SU-DHL-6 (cell line): ENCODE results near the gene MCRIP2.

Source experiments
- H2AFZ ChIP-seq: fragments of 200-600 bp; sonication (generic); 2 replicates; pipeline ENCODE4 v1.6.1; 2014; ENCODE audit warnings: low read depth, mild to moderate bottlenecking, moderate library complexity, mixed read lengths, antibody characterized with exemption, low read length; ENCODE audit not compliant: severe bottlenecking
- H3F3A ChIP-seq: fragments of 200-600 bp; shearing (Covaris generic); 2 replicates; pipeline ENCODE4 v1.6.0; 2016; ENCODE audit warnings: antibody characterized with exemption, mild to moderate bottlenecking; ENCODE audit not compliant: insufficient read depth
- H3K27ac ChIP-seq: fragments of 200-600 bp; sonication (generic); 2 replicates; pipeline ENCODE4 v1.5.1; 2016; ENCODE audit warnings: low read depth, mild to moderate bottlenecking, low read length, moderate library complexity, mixed read lengths
- H3K27me3 ChIP-seq: fragments of 200-600 bp; sonication (generic), shearing (Covaris generic); 2 replicates; pipeline ENCODE4 v1.6.0; 2014; ENCODE audit warnings: mild to moderate bottlenecking, low read length
- H3K36me3 ChIP-seq: fragments of 200-600 bp; sonication (generic); 2 replicates; pipeline ENCODE4 v1.6.1; 2014; ENCODE audit warnings: mild to moderate bottlenecking, low read length, mixed read lengths
- H3K4me2 ChIP-seq: fragments of 300-600, 200-600 bp; shearing (Covaris generic), sonication (generic); 2 replicates; pipeline ENCODE4 v1.6.0; 2014; ENCODE audit warnings: low read length, low read depth, mild to moderate bottlenecking; ENCODE audit not compliant: poor library complexity, severe bottlenecking
- H3K4me3 ChIP-seq: fragments of 200-600 bp; sonication (generic); 2 replicates; pipeline ENCODE4 v1.5.1; 2014; ENCODE audit warnings: antibody characterized with exemption, low read length, mild to moderate bottlenecking, mixed read lengths; ENCODE audit not compliant: insufficient read depth, poor library complexity, severe bottlenecking
- H3K79me2 ChIP-seq: fragments of 200-600 bp; sonication (generic); 2 replicates; pipeline ENCODE4 v1.6.1; 2014; ENCODE audit warnings: mild to moderate bottlenecking, low read length, moderate library complexity; ENCODE audit not compliant: insufficient read depth
- H3K9ac ChIP-seq: fragments of 200-600 bp; sonication (generic); 2 replicates; pipeline ENCODE4 v1.7.0; 2014; ENCODE audit warnings: mild to moderate bottlenecking, low read length
- H3K9me2 ChIP-seq: fragments of 200-600 bp; sonication (generic); replicated peaks from 2 replicates; pipeline ENCODE4 v1.6.1; 2014; ENCODE audit warnings: low read length; ENCODE audit not compliant: insufficient read depth
- H3K9me3 ChIP-seq: fragments of 200-600 bp; sonication (generic); 2 replicates; pipeline ENCODE4 v1.6.1; 2014; ENCODE audit warnings: low read length, mixed read lengths; ENCODE audit not compliant: insufficient read depth
- H4K20me1 ChIP-seq: fragments of 200-600 bp; sonication (generic); 2 replicates; pipeline ENCODE4 v1.6.1; 2014; ENCODE audit warnings: low read depth, mild to moderate bottlenecking, antibody characterized with exemption, low read length, moderate library complexity, mixed read lengths
- CTCF ChIP-seq: fragments of 200-600 bp; sonication (generic); IDR thresholded peaks from one replicate; pipeline ENCODE4 v1.5.1; 2017; ENCODE audit warnings: antibody characterized with exemption, mild to moderate bottlenecking, low read length, moderate library complexity; ENCODE audit not compliant: insufficient read depth, poor library complexity, severe bottlenecking
- EZH2phosphoT487 ChIP-seq: fragments of 200-600 bp; sonication (generic), shearing (Covaris generic); conservative IDR thresholded peaks from 2 replicates; pipeline ENCODE4 v1.6.1; 2018; ENCODE audit warnings: mild to moderate bottlenecking, antibody characterized with exemption, low read length, moderate library complexity, mixed read lengths

Gene MCRIP2

DNA sequence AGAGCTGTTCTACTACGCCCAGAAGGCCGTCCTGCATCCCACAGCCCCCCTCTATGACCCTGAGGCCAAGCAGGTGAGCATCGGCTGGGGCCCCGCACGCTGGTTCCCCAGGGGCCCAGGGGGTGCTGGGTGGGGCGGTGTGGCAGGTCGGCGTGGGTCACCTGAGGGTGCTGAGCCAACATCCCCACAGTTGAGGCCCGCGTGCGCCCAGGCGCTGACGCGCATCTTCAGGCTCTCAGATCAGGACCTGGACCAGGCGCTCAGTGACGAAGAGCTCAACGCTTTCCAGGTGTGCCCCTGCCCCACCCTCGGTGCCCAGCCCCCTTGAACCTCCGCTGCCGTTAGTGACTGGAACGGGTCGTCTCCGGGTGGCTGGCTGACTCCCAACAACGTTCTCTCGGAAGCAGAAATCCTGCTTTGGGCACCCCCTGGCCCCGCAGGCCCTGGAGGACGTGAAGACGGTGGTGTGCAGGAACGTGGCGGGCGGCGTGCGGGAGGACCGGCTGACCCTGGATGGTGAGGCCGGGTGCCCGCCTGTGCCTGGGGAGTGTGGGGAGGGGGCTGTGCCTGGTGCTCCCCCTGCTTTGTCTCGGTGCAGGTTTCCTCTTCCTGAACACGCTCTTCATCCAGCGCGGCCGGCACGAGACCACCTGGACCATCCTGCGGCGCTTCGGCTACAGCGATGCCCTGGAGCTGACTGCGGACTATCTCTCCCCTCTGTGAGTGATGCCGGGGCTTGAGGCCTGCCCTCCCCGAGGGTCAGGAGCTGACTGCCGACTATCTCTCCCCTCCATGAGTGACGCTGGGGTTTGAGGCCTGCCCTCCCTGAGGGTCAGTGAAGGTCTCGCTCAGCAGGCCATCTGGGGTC, 29.1 kb downstream of the MCRIP2 start:
- no peak for TF ChIP-seq EZH2phosphoT487
- TF ChIP-seq CTCF = no peak
- H3F3A ChIP-seq = no peaks in the 10 kb centered on the region
- no peaks in the 10 kb centered on the region for H3K27me3 ChIP-seq
- no peak overlapping the region for H3K4me2 ChIP-seq
- no peak overlapping the region for H3K27ac ChIP-seq
- no peaks in the 10 kb centered on the region for H4K20me1 ChIP-seq
- H3K79me2 ChIP-seq = peaks cover 8% of the 10 kb centered on the region; the same call in 1 of the 2 replicates
- H2AFZ ChIP-seq = no peak overlapping the region
- no peaks in the 10 kb centered on the region for H3K36me3 ChIP-seq
- H3K4me3 ChIP-seq = no peak overlapping the region
- no peak overlapping the region for H3K9ac ChIP-seq
- no peaks in the 10 kb centered on the region for H3K9me3 ChIP-seq
- H3K9me2 ChIP-seq = no peaks in the 10 kb centered on the region

DNA sequence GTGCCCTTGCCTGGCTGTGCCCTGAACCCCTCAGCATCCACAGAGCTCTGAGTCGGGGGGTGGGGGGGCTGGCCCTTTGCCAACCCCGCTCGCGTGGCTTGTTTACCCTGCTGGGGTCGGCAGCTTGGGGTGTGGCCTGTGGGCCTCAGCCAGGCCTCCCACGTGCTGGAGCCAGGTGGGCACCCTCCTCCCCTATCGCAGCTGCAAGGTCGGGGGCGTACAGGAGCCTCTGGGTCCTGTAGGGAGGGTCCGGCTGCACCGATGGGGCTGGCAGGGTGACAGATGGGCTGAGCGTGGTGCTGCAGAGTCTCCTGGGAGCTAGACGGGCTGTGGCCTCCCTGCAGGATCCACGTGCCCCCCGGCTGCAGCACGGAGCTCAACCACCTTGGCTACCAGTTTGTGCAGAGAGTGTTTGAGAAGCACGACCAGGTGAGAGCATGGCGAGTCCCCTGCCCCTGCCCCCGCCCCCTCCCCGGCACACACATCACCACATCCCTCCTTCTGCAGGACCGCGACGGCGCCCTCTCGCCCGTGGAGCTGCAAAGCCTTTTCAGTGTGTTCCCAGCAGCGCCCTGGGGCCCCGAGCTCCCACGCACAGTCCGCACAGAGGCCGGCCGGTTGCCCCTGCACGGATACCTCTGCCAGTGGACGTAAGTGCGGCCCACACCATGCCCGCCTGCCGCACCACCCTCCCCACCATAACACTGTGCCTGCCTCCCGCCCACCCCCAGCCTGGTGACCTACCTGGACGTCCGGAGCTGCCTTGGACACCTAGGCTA, 29.9 kb downstream of the MCRIP2 start:
- Histone ChIP-seq H3K9me3 (no peaks in the 10 kb centered on the region), H4K20me1 (no peaks in the 10 kb centered on the region), H3K9me2 (no peaks in the 10 kb centered on the region), H3K27ac (no peak overlapping the region), H3K27me3 (no peaks in the 10 kb centered on the region), H3K4me3 (no peak overlapping the region), H3K79me2 (peaks cover 8% of the 10 kb centered on the region; the same call in 1 of the 2 replicates), H2AFZ (no peak overlapping the region), H3K9ac (no peak overlapping the region), H3K36me3 (no peaks in the 10 kb centered on the region), H3K4me2 (no peak overlapping the region), H3F3A (no peaks in the 10 kb centered on the region)
- TF ChIP-seq CTCF (no peak), EZH2phosphoT487 (no peak)

DNA sequence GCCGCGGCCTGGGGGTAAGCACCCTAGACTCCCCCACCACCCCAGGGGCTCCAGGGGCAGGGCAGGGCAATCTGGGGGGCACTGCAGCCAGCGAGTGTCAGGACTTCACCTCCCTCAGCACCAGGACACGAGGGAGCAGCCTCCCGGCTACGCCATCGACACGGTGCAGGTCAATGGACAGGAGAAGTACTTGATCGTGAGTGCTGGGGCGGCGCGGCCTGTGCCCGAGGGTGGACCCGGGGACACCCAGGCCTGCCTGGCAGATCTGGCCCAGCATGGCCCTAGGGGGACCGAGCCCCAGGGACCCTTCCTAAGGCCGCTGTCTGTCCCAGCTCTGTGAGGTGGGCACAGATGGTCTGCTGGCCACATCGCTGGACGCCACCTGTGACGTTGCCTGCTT, 30.7 kb downstream of the MCRIP2 start:
- Histone ChIP-seq H3F3A (no peaks in the 10 kb centered on the region), H3K27ac (no peak overlapping the region), H4K20me1 (no peaks in the 10 kb centered on the region), H3K4me2 (no peak overlapping the region), H2AFZ (no peak overlapping the region), H3K79me2 (peaks cover 8% of the 10 kb centered on the region; the same call in 1 of the 2 replicates), H3K9me2 (no peaks in the 10 kb centered on the region), H3K4me3 (no peak overlapping the region), H3K9ac (no peak overlapping the region), H3K36me3 (no peaks in the 10 kb centered on the region), H3K9me3 (no peaks in the 10 kb centered on the region), H3K27me3 (no peaks in the 10 kb centered on the region)
- TF ChIP-seq EZH2phosphoT487 (no peak), CTCF (no peak)
